ENCODE results near the gene NUDT6. TPM values are rescaled to one million over a fixed set of nuclear protein-coding genes. Genes with fewer than 3 reads are reported as not detected.
"Not testable (repeated sequence)": the region's sequence is repeated elsewhere in the genome, so short reads cannot be mapped to it uniquely, and the experiment has no call there.

Gene NUDT6
- total RNA-seq, 2 experiments from 2014 or later = 5.1 to 6.2 TPM

DNA sequence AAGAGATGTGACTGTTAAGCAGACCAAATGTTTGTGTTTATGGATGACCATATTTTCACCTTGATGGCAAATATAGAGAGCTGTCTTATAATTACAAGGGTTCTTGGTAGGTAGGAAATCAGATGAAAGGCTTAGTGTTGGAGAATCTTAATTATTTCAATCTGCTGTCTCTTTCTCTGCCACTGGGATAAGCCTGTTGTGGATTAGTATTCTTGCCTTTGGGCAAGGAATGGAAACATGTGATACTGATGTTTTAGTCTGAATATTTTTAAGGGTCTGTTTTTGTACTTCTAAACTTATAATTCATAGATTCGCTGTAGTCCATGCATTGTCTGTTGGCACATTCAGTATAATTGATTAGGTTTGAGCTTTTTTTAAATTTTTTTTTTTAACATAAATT is 23.7 kb upstream of the NUDT6 start:
- Mint-ChIP-seq H3K9me3 (peaks cover 3% of the 10 kb centered on the region), H3K27me3 (no peaks in the 10 kb centered on the region), H3K27ac (no peak overlapping the region), H3K4me1 (ENCODE audit: low read depth) (no peaks in the 10 kb centered on the region), H3K4me3 (no peak overlapping the region), H3K36me3 (peaks cover 59% of the 10 kb centered on the region)
- intact Hi-C loops (cut with micrococcal nuclease) = no loop called here
- POLR2A ChIA-PET = no interaction called here
- CTCF ChIA-PET = interaction anchor here (1.5 kb wide), 1 partner anchor 188 kb away, joined by 3 read pairs; no protein-coding TSS in a partner anchor
- no peak for DNase-seq

DNA sequence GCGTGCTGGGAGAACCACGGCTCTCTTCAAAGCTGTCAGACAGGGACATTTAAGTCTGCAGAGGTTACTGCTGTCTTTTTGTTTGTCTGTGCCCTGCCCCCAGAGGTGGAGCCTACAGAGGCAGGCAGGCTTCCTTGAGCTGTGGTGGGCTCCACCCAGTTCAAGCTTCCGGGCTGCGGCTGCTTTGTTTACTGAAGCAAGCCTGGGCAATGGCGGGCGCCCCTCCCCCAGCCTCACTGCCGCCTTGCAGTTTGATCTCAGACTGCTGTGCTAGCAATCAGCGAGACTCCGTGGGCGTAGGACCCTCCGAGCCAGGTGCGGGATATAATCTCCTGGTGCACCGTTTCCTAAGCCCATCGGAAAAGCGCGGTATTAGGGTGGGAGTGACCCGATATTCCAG is 22.7 kb upstream of the NUDT6 start:
- H3K27me3 Mint-ChIP-seq; H3K4me3 Mint-ChIP-seq; H3K27ac Mint-ChIP-seq; intact Hi-C loops (cut with micrococcal nuclease); H3K4me1 Mint-ChIP-seq (ENCODE audit: low read depth); POLR2A ChIA-PET; H3K9me3 Mint-ChIP-seq: not testable (repeated sequence)
- DNase-seq = peak; percentile 52
- peaks cover 53% of the 10 kb centered on the region for H3K36me3 Mint-ChIP-seq
- CTCF ChIA-PET = interaction anchor here (1.5 kb wide), 1 partner anchor 187 kb away, joined by 3 read pairs; no protein-coding TSS in a partner anchor

DNA sequence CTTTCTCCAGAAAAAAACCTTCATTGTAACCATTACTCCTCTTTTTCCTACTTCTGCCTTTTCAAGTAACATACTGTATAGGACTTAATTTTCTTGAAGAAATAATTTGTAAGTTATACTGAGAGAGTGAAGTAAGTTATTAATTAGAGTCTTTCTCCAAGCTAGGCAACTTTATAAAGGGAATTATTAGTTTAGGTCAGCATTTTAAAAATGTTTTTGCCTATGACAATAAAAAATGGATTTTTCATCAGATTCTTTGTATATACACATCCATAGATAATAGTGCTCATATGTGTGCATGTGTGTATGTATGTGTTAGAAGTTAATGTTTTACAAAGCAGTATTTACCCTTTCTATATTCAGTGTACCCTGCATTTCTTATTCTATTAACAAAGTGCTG is 10.4 kb upstream of the NUDT6 start:
- no peak overlapping the region for H3K4me3 Mint-ChIP-seq
- H3K27ac Mint-ChIP-seq = no peak overlapping the region
- peaks cover 3% of the 10 kb centered on the region for H3K4me1 Mint-ChIP-seq (ENCODE audit: low read depth)
- intact Hi-C loops (cut with micrococcal nuclease) = no loop called here
- H3K27me3 Mint-ChIP-seq = no peaks in the 10 kb centered on the region
- DNase-seq = no peak
- peaks cover 27% of the 10 kb centered on the region for H3K36me3 Mint-ChIP-seq
- H3K9me3 Mint-ChIP-seq = no peaks in the 10 kb centered on the region
- POLR2A ChIA-PET = no interaction called here
- CTCF ChIA-PET = interaction anchor here (1.0 to 1.3 kb wide), 3 partner anchors 175 to 355 kb away, joined by 4 to 7 read pairs (median 4); partner anchors contain the start of gene BBS12

DNA sequence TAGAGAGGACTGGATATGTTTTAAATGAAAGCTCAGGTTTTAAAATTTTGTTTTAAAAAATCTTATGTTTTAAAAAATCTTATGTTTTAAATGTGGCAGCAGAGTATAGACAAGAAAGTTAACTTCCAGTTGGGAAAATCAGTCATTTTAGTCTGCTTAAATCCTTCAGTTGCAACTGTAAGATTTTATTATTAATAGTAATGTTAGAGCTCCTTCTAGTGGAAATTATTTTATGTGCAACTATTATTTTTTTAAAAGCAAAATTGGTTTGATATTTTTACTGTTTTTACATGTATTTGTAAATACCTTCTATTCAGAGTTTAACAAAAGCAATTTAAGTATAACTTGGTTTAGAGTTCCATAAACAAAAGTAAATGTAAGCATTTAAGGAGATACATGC is 8.5 kb upstream of the NUDT6 start:
- no peaks in the 10 kb centered on the region for H3K27me3 Mint-ChIP-seq
- POLR2A ChIA-PET = no interaction called here
- no peaks in the 10 kb centered on the region for H3K9me3 Mint-ChIP-seq
- peaks cover 6% of the 10 kb centered on the region for H3K4me1 Mint-ChIP-seq (ENCODE audit: low read depth)
- no peak overlapping the region for H3K4me3 Mint-ChIP-seq
- CTCF ChIA-PET = interaction anchor here (0.6 to 4.4 kb wide), 17 partner anchors 9 to 1030 kb away, joined by 3 to 49 read pairs (median 5); partner anchors contain the start of genes BBS12 and NUDT6
- intact Hi-C loops (cut with micrococcal nuclease) = loop anchor here (1.0 kb wide), 1 partner anchor 173 kb away; no protein-coding TSS in a partner anchor
- no peak for DNase-seq
- H3K27ac Mint-ChIP-seq = no peak overlapping the region
- peaks cover 23% of the 10 kb centered on the region for H3K36me3 Mint-ChIP-seq

DNA sequence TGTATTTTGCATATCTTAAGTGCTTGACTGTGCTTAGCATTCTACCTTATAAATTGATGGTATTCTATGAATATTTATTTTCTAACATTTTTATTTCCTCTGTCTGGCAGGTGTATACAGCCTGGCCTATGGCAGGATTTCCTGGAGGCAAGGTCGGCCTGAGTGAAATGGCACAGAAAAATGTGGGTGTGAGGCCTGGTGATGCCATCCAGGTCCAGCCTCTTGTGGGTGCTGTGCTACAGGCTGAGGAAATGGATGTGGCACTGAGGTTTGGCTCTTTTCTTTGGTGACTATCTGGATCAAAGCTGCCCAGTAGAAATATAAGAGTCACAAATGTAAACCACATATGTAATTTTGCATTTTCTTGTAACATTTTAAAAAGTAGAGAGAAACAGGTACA is 6.5 kb upstream of the NUDT6 start:
- Mint-ChIP-seq H3K36me3 (peaks cover 9% of the 10 kb centered on the region), H3K4me3 (no peak overlapping the region), H3K9me3 (no peaks in the 10 kb centered on the region), H3K4me1 (ENCODE audit: low read depth) (peaks cover 3% of the 10 kb centered on the region), H3K27me3 (no peaks in the 10 kb centered on the region), H3K27ac (no peak overlapping the region)
- intact Hi-C loops (cut with micrococcal nuclease) = no loop called here
- CTCF ChIA-PET = interaction anchor here (0.6 to 4.4 kb wide), 3 partner anchors 172 to 332 kb away, joined by 3 to 49 read pairs (median 21); no protein-coding TSS in a partner anchor
- POLR2A ChIA-PET = no interaction called here
- DNase-seq = no peak

GRCh38 chr4:122922877-122923511 is 597 bp upstream of the NUDT6 start:
- no peaks in the 10 kb centered on the region for H3K9me3 Mint-ChIP-seq
- peaks cover 11% of the 10 kb centered on the region for H3K4me1 Mint-ChIP-seq (ENCODE audit: low read depth)
- ChIA-PET POLR2A (interaction anchor here (1.2 kb wide), 1 partner anchor 321 kb away, joined by 3 read pairs; no protein-coding TSS in a partner anchor), CTCF (interaction anchor here (1.0 to 5.4 kb wide), 8 partner anchors 8 to 320 kb away, joined by 3 to 26 read pairs (median 7); partner anchors contain the start of gene BBS12)
- no peaks in the 10 kb centered on the region for H3K27me3 Mint-ChIP-seq
- peak; percentile 94 for DNase-seq
- intact Hi-C loops (cut with micrococcal nuclease) = loop anchor here (1.0 to 5.0 kb wide), 9 partner anchors 94 to 1101 kb away; partner anchors contain the start of genes BBS12, BLTP1, CCNA2 and SPRY1
- H3K4me3 Mint-ChIP-seq = peak overlapping the region; percentile 94
- no peaks in the 10 kb centered on the region for H3K36me3 Mint-ChIP-seq
- peak overlapping the region; percentile 90 for H3K27ac Mint-ChIP-seq

DNA sequence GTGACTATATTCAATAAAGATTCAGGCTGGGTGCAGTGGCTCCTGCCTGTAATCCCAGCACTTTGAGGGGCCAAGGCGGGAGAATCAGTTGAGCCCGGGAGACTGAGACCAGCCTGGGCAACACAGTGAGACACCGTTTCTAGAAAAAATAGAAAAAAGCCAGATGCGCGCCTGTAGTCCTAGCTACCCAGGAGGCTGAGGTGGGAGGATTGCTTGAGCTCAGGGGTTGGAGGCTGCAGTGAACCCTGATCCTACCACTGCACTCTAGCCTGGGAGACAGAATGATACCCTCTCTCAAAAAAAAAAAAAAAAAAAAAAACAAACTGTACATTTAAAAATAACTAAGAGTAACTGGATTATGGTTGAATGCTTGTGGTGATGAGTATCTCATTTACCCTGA is 1.1 kb downstream of the NUDT6 start:
- H3K4me3 Mint-ChIP-seq = peak overlapping the region; percentile 44
- no peaks in the 10 kb centered on the region for H3K36me3 Mint-ChIP-seq
- H3K27me3 Mint-ChIP-seq = no peaks in the 10 kb centered on the region
- ChIA-PET CTCF (interaction anchor here (0.6 to 5.4 kb wide), 6 partner anchors 8 to 343 kb away, joined by 3 to 26 read pairs (median 8); partner anchors contain the start of gene BBS12), POLR2A (no interaction called here)
- intact Hi-C loops (cut with micrococcal nuclease) = loop anchor here (5.0 kb wide), 5 partner anchors 264 to 1099 kb away; partner anchors contain the start of genes BLTP1, CCNA2 and SPRY1
- no peak for DNase-seq
- H3K9me3 Mint-ChIP-seq = no peaks in the 10 kb centered on the region
- H3K27ac Mint-ChIP-seq = no peak overlapping the region
- H3K4me1 Mint-ChIP-seq (ENCODE audit: low read depth) = peaks cover 7% of the 10 kb centered on the region

DNA sequence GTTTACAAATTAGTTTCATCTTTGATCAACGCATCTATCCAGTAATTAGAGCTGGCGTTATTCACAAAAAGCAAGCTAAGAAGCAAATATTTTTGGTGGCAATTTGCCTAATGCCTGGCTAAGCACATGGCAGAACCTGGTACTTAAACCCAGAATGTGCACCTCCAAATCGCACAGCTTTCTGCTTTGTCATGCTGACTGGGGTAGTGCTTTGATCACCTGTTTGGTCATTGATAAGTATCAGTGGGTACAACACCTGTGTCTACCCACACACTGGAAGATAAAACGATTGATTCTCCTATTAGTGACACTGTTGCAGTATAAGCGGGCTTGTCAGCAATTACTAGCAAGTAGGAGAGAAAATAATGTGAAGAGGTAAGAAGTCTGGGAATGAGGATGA is 1.9 kb downstream of the NUDT6 start:
- POLR2A ChIA-PET = interaction anchor here (1.8 kb wide), 1 partner anchor 188 kb away, joined by 5 read pairs; the partner anchor contains the start of gene BBS12
- intact Hi-C loops (cut with micrococcal nuclease) = loop anchor here (5.0 kb wide), 5 partner anchors 263 to 1098 kb away; partner anchors contain the start of genes BLTP1, CCNA2 and SPRY1
- H3K4me3 Mint-ChIP-seq = no peak overlapping the region
- no peaks in the 10 kb centered on the region for H3K9me3 Mint-ChIP-seq
- no peaks in the 10 kb centered on the region for H3K36me3 Mint-ChIP-seq
- peaks cover 7% of the 10 kb centered on the region for H3K4me1 Mint-ChIP-seq (ENCODE audit: low read depth)
- H3K27me3 Mint-ChIP-seq = no peaks in the 10 kb centered on the region
- H3K27ac Mint-ChIP-seq = no peak overlapping the region
- DNase-seq = no peak
- CTCF ChIA-PET = interaction anchor here (2.4 to 5.4 kb wide), 3 partner anchors 10 to 188 kb away, joined by 9 to 26 read pairs (median 20); partner anchors contain the start of gene BBS12

DNA sequence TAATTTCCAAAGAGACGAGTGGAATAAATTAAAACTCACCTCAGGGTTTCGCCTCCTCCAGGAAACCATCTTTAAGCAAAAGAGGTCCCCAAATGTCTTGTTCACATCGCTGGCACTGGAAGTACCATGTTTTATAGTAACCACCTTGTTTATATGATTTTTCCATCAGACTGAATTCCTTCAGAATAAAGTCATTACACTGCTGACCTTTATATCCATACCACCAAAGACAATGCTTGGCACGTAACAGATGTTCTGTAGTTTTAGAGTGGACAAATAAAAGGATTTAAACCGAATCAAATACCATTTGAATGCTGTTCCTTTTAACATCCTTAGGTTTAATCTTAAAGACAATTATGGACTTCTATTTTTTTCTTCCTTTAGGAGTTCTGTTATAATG is 4.7 kb downstream of the NUDT6 start:
- CTCF ChIA-PET = no interaction called here
- H3K27ac Mint-ChIP-seq = no peak overlapping the region
- DNase-seq = no peak
- H3K4me1 Mint-ChIP-seq (ENCODE audit: low read depth) = peaks cover 5% of the 10 kb centered on the region
- no peaks in the 10 kb centered on the region for H3K9me3 Mint-ChIP-seq
- no peaks in the 10 kb centered on the region for H3K27me3 Mint-ChIP-seq
- no peak overlapping the region for H3K4me3 Mint-ChIP-seq
- H3K36me3 Mint-ChIP-seq = no peaks in the 10 kb centered on the region
- POLR2A ChIA-PET = no interaction called here
- intact Hi-C loops (cut with micrococcal nuclease) = no loop called here

GRCh38 chr4:122914938-122915337 is 7.5 kb downstream of the NUDT6 start:
- Mint-ChIP-seq H3K4me3 (no peak overlapping the region), H3K27ac (no peak overlapping the region), H3K27me3 (no peaks in the 10 kb centered on the region), H3K9me3 (no peaks in the 10 kb centered on the region), H3K36me3 (peaks cover 3% of the 10 kb centered on the region), H3K4me1 (ENCODE audit: low read depth) (peaks cover 3% of the 10 kb centered on the region)
- CTCF ChIA-PET = interaction anchor here (0.8 to 2.7 kb wide), 7 partner anchors 9 to 313 kb away, joined by 3 to 18 read pairs (median 4); no protein-coding TSS in a partner anchor
- no peak for DNase-seq
- POLR2A ChIA-PET = no interaction called here
- intact Hi-C loops (cut with micrococcal nuclease) = loop anchor here (1.0 to 5.0 kb wide), 2 partner anchors 157 to 178 kb away; no protein-coding TSS in a partner anchor

DNA sequence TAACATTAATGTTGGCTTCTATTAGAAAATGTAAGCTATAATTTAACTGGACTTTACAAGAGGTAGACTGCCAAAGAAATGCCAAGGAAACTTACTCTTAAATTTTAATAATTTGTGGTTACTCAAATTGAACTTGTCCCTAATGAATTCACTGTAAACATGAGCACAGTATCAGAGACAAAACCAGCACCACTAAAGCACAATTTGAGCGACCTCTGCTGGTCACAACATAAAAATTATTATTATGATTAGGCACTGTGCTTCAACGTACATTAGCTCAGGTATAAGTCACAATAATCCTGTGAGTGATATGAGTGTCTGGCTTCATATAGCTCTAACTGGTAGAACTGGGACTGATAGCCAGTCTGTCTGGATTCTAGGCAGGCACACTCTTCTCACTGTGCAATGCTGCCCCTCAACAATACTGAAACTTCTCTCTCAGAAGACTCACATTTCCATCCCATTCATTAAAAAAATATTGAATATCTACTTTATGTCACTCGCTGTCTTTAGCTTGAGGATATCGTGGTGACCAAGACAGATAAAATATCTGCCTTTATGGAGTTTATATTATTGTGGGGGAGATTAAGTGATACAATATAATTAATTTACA is 8.0 kb downstream of the NUDT6 start:
- H3K4me3 Mint-ChIP-seq = no peak overlapping the region
- ChIA-PET POLR2A (no interaction called here), CTCF (interaction anchor here (0.8 to 2.7 kb wide), 8 partner anchors 8 to 313 kb away, joined by 3 to 18 read pairs (median 6); partner anchors contain the start of gene NUDT6)
- peaks cover 3% of the 10 kb centered on the region for H3K36me3 Mint-ChIP-seq
- no peaks in the 10 kb centered on the region for H3K27me3 Mint-ChIP-seq
- H3K4me1 Mint-ChIP-seq (ENCODE audit: low read depth) = peaks cover 3% of the 10 kb centered on the region
- intact Hi-C loops (cut with micrococcal nuclease) = loop anchor here (1.0 to 5.0 kb wide), 2 partner anchors 156 to 177 kb away; no protein-coding TSS in a partner anchor
- DNase-seq = no peak
- no peaks in the 10 kb centered on the region for H3K9me3 Mint-ChIP-seq
- no peak overlapping the region for H3K27ac Mint-ChIP-seq

Measured in activated CD4-positive, alpha-beta memory T cell treated with anti-CD3 and anti-CD28 coated beads for 36 hours (primary cell).